ELF-1 (cell line): ENCODE data around the gene SLC9A4.

Source experiments
- DNase-seq: peaks from one replicate; pipeline ENCODE4 v3.0.0-alpha.2; 2016; ENCODE audit warnings: low read depth, low spot score

SLC9A4 gene

GRCh38 chr2:102498414-102498813 is 25.4 kb downstream of the SLC9A4 start:
- DNase-seq, result no peak

GRCh38 chr2:102499558-102499957 is 26.5 kb downstream of the SLC9A4 start:
- no peak for DNase-seq

GRCh38 chr2:102502576-102502975 is 29.6 kb downstream of the SLC9A4 start:
- DNase-seq, result no peak

GRCh38 chr2:102504833-102505232 is 31.8 kb downstream of the SLC9A4 start:
- DNase-seq, result no peak

- peak; percentile 27 for DNase-seq
These were observed 32.3 kb downstream of the SLC9A4 start for GRCh38 chr2:102505290-102505689.

- no peak for DNase-seq
These were observed 33.7 kb downstream of the SLC9A4 start for GRCh38 chr2:102506743-102507142.

GRCh38 chr2:102508863-102509262 is 35.8 kb downstream of the SLC9A4 start:
- no peak for DNase-seq

GRCh38 chr2:102509749-102510148 is 36.7 kb downstream of the SLC9A4 start:
- no peak for DNase-seq

- DNase-seq, result no peak
These were observed 38.0 kb downstream of the SLC9A4 start for GRCh38 chr2:102510791-102511575.

- no peak for DNase-seq
These were observed 39.1 kb downstream of the SLC9A4 start for GRCh38 chr2:102512161-102512560.

GRCh38 chr2:102513355-102513939 is 40.4 kb downstream of the SLC9A4 start:
- DNase-seq, result no peak

- no peak for DNase-seq
These were observed 41.2 kb downstream of the SLC9A4 start for GRCh38 chr2:102514061-102514785.

- DNase-seq, result no peak
These were observed 42.8 kb downstream of the SLC9A4 start for GRCh38 chr2:102515851-102516250.

GRCh38 chr2:102518170-102518569 is 45.1 kb downstream of the SLC9A4 start:
- DNase-seq, result no peak

GRCh38 chr2:102520009-102520408 is 47.0 kb downstream of the SLC9A4 start:
- peak; percentile 21 for DNase-seq

- no peak for DNase-seq
These were observed 47.8 kb downstream of the SLC9A4 start for GRCh38 chr2:102520801-102521200.

GRCh38 chr2:102522162-102522561 is 49.1 kb downstream of the SLC9A4 start:
- DNase-seq, result no peak

- no peak for DNase-seq
These were observed 49.9 kb downstream of the SLC9A4 start for GRCh38 chr2:102522890-102523289.

- DNase-seq, result no peak
These were observed 50.6 kb downstream of the SLC9A4 start for GRCh38 chr2:102523651-102524050.

- no peak for DNase-seq
These were observed 54.1 kb downstream of the SLC9A4 start for GRCh38 chr2:102527086-102527485.

- DNase-seq, result no peak
These were observed 65.5 kb downstream of the SLC9A4 start for GRCh38 chr2:102538491-102538890.

- no peak for DNase-seq
These were observed 67.9 kb downstream of the SLC9A4 start for GRCh38 chr2:102540882-102541281.

- no peak for DNase-seq
These were observed 71.2 kb downstream of the SLC9A4 start for GRCh38 chr2:102544182-102544581.
